Measurements from ENCODE around the gene PYROXD2. TPM values are rescaled to one million over a fixed set of nuclear protein-coding genes. Genes with fewer than 3 reads are reported as not detected.

Gene PYROXD2
- total and polyA plus RNA-seq, 2 of the 13 experiments (the other 11 are each of a cell fraction or from before 2014, with no cell fraction given), result 2.0 to 6.2 TPM

GRCh38 chr10:98460837-98461499 lies 46.0 kb upstream of the PYROXD2 start (continued):
- TF ChIP-seq FOSL2 (CRISPR knock-in tag; IDR thresholded peaks at IDR 0.05), result peak; percentile 100
- no peak for TF ChIP-seq GZF1 (CRISPR knock-in tag; IDR thresholded peaks at IDR 0.05)
- no peak for TF ChIP-seq ZFP36L1 (CRISPR knock-in tag; IDR thresholded peaks at IDR 0.05)
- TF ChIP-seq ZNF484 (CRISPR knock-in tag; IDR thresholded peaks at IDR 0.05; ENCODE audit: borderline replicate concordance, low read depth), result no peak
- TF ChIP-seq MXI1 (IDR thresholded peaks at IDR 0.05; ENCODE audit: borderline replicate concordance, low read depth, low read length), result peak; percentile 84; the same call in 2 of the 3 replicates
- no peak for TF ChIP-seq ZNF639 (CRISPR knock-in tag; conservative IDR thresholded peaks at IDR 0.05)
- peak; percentile 71; the same call in 1 of the 2 replicates for TF ChIP-seq IRF2 (CRISPR knock-in tag; IDR thresholded peaks at IDR 0.05)
- peak; percentile 69; the same call in 1 of the 2 replicates for TF ChIP-seq RXRB (CRISPR knock-in tag; IDR thresholded peaks at IDR 0.05; ENCODE audit: borderline replicate concordance)
- TF ChIP-seq DBP (CRISPR knock-in tag; IDR thresholded peaks at IDR 0.05; ENCODE audit: not compliant biosample characterization), result no peak
- TF ChIP-seq KDM1A (CRISPR knock-in tag; IDR thresholded peaks at IDR 0.05), result no peak
- TF ChIP-seq MEF2D (CRISPR knock-in tag; IDR thresholded peaks at IDR 0.05), result 0 out of 2 replicates have a peak, but pooled peaks have one; percentile 34
- TF ChIP-seq PBX2 (CRISPR knock-in tag; IDR thresholded peaks at IDR 0.05), result no peak
- TF ChIP-seq HMG20B (CRISPR knock-in tag; conservative IDR thresholded peaks at IDR 0.05), result no peak
- TF ChIP-seq PREB (CRISPR knock-in tag; IDR thresholded peaks at IDR 0.05), result no peak
- no peak for TF ChIP-seq STAT6 (CRISPR knock-in tag; IDR thresholded peaks at IDR 0.05; ENCODE audit: borderline replicate concordance)
- no peak for TF ChIP-seq GLI4 (CRISPR knock-in tag; IDR thresholded peaks at IDR 0.05; ENCODE audit: borderline replicate concordance)
- TF ChIP-seq ZNF781 (CRISPR knock-in tag; IDR thresholded peaks at IDR 0.05; ENCODE audit: borderline replicate concordance, not compliant biosample characterization), result no peak
- TF ChIP-seq ZBED4 (CRISPR knock-in tag; IDR thresholded peaks at IDR 0.05; ENCODE audit: borderline replicate concordance), result peak; percentile 81; the same call in 1 of the 2 replicates
